ENCODE measurements around the gene TADA3. TPM values are rescaled to one million over a fixed set of nuclear protein-coding genes. Genes with fewer than 3 reads are reported as not detected.
A peak's percentile ranks its signal among the peaks of the same experiment; 100 is the strongest.

TADA3 gene
- total RNA-seq, 2 experiments from 2014 or later, result 51.6 to 58.5 TPM

- no peak for DNase-seq (ENCODE audit: low spot score)
- ChIA-PET CTCF (ENCODE audit: unreplicated experiment) (interaction anchor here (0.6 to 1.0 kb wide), 2 partner anchors 8 to 299 kb away, joined by 5 read pairs; no protein-coding TSS in a partner anchor), POLR2A (interaction anchor here (0.6 to 2.4 kb wide), 3 partner anchors 11 to 457 kb away, joined by 3 to 10 read pairs (median 4); partner anchors contain the start of genes ARPC4 and TADA3)
- Histone ChIP-seq H3K4me2 (ENCODE audit: low read length) (no peak overlapping the region), H3K4me1 (ENCODE audit: insufficient read depth, low read length, poor library complexity, severe bottlenecking) (peaks cover 3% of the 10 kb centered on the region), H3K4me3 (ENCODE audit: low read depth, low read length, poor library complexity, severe bottlenecking) (no peak overlapping the region), H2AFZ (ENCODE audit: low read length) (no peak overlapping the region), H4K20me1 (ENCODE audit: insufficient read depth, low read length) (no peaks in the 10 kb centered on the region), H3K9me3 (ENCODE audit: low read length) (no peaks in the 10 kb centered on the region), H3K27ac (ENCODE audit: low read depth, low read length, poor library complexity, severe bottlenecking) (no peak overlapping the region), H3K36me3 (ENCODE audit: insufficient read depth, low read length) (peaks cover 96% of the 10 kb centered on the region), H3K79me2 (ENCODE audit: insufficient read depth, low read depth, low read length) (no peaks in the 10 kb centered on the region), H3K9me2 (ENCODE audit: insufficient read depth, low read length) (no peaks in the 10 kb centered on the region)
- BruUV-seq (replicated peaks), result no TSS peak
- intact Hi-C loops (cut with micrococcal nuclease; ENCODE audit: unreplicated experiment), result no loop called here
- TF ChIP-seq EZH2phosphoT487 (IDR thresholded peaks at IDR 0.05; ENCODE audit: borderline replicate concordance, low read depth, low read length) (no peak), CTCF (conservative IDR thresholded peaks at IDR 0.05; ENCODE audit: low read length) (no peak)
These were observed 11.2 kb upstream of the TADA3 start for GRCh38 chr3:9803494-9803893.

DNA sequence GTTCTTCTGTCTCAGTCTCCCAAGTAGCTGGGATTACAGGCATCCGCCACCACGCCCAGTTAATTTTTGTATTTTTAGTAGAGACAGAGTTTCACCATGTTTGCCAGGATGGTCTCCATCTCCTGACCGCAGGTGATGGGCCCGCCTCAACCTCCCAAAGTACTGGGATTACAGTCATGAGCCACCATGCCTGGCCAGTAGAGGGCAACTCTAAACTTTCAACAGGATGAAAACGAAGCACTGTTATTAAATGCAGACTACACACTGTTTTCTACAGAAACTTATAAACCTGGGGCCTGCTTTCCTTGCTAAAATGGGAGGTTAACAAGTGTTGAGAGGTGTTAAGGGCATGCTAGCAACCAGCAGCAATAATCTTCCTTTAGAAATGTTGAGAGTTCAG, 8.3 kb upstream of the TADA3 start:
- no peak for DNase-seq (ENCODE audit: low spot score)
- no peak overlapping the region for H3K4me2 ChIP-seq (ENCODE audit: low read length)
- H3K79me2 ChIP-seq (ENCODE audit: insufficient read depth, low read depth, low read length), result peaks cover 27% of the 10 kb centered on the region
- POLR2A ChIA-PET, result interaction anchor here (0.6 kb wide), 1 partner anchor 417 kb away, joined by 3 read pairs; no protein-coding TSS in a partner anchor
- H3K9me3 ChIP-seq (ENCODE audit: low read length), result no peaks in the 10 kb centered on the region
- H4K20me1 ChIP-seq (ENCODE audit: insufficient read depth, low read length), result no peaks in the 10 kb centered on the region
- H3K27ac ChIP-seq (ENCODE audit: low read depth, low read length, poor library complexity, severe bottlenecking), result no peak overlapping the region
- BruUV-seq (replicated peaks), result no TSS peak
- peaks cover 96% of the 10 kb centered on the region for H3K36me3 ChIP-seq (ENCODE audit: insufficient read depth, low read length)
- no peaks in the 10 kb centered on the region for H3K9me2 ChIP-seq (ENCODE audit: insufficient read depth, low read length)
- H3K4me1 ChIP-seq (ENCODE audit: insufficient read depth, low read length, poor library complexity, severe bottlenecking), result peaks cover 10% of the 10 kb centered on the region
- TF ChIP-seq CTCF (conservative IDR thresholded peaks at IDR 0.05; ENCODE audit: low read length) (peak; percentile 64), EZH2phosphoT487 (IDR thresholded peaks at IDR 0.05; ENCODE audit: borderline replicate concordance, low read depth, low read length) (no peak)
- intact Hi-C loops (cut with micrococcal nuclease; ENCODE audit: unreplicated experiment), result no loop called here
- H2AFZ ChIP-seq (ENCODE audit: low read length), result no peak overlapping the region
- H3K4me3 ChIP-seq (ENCODE audit: low read depth, low read length, poor library complexity, severe bottlenecking), result no peak overlapping the region
- CTCF ChIA-PET (ENCODE audit: unreplicated experiment), result interaction anchor here (0.6 kb wide), 1 partner anchor 423 kb away, joined by 4 read pairs; no protein-coding TSS in a partner anchor

DNA sequence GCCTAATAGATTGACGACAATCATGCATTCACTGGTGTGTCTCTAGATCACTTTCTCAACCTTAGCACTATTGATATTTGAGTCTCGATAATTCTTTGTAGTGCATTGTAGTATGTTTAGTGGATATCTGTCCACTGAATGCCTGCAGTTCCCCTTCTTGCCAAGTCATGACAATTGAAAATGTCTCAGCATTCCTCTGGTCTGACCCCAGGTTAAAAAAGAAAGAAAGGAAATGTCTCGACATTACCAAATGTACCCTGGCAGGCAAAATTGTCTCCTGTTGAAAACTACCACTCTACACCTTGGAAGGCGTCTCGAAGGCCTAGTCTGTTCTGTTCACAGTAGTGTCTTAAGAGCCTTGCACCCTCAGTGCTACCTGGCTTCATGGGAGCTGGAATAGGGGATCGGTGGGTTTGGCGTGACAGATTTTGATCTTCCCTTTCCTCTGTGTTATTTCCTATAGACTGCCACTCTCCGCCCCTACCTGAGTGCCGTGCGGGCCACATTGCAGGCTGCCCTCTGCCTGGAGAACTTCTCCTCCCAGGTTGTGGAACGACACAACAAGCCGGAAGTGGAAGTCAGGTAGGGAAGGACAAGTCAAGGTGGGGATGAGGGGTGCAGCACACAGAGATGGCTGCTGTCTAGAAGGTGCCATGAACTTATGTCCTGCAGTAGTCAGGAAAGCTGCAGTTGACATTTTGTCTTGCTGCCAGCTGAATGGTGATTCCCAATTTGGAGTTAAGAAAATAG, 5.1 kb upstream of the TADA3 start:
- TF ChIP-seq CTCF (conservative IDR thresholded peaks at IDR 0.05; ENCODE audit: low read length) (no peak), EZH2phosphoT487 (IDR thresholded peaks at IDR 0.05; ENCODE audit: borderline replicate concordance, low read depth, low read length) (no peak)
- Histone ChIP-seq H3K27ac (ENCODE audit: low read depth, low read length, poor library complexity, severe bottlenecking) (no peak overlapping the region), H4K20me1 (ENCODE audit: insufficient read depth, low read length) (peaks cover 10% of the 10 kb centered on the region; the same call in 1 of the 2 replicates), H3K4me1 (ENCODE audit: insufficient read depth, low read length, poor library complexity, severe bottlenecking) (peaks cover 29% of the 10 kb centered on the region), H3K9me3 (ENCODE audit: low read length) (no peaks in the 10 kb centered on the region), H3K9me2 (ENCODE audit: insufficient read depth, low read length) (no peaks in the 10 kb centered on the region), H3K79me2 (ENCODE audit: insufficient read depth, low read depth, low read length) (peaks cover 53% of the 10 kb centered on the region), H3K36me3 (ENCODE audit: insufficient read depth, low read length) (peaks cover 84% of the 10 kb centered on the region), H2AFZ (ENCODE audit: low read length) (no peak overlapping the region), H3K4me2 (ENCODE audit: low read length) (no peak overlapping the region), H3K4me3 (ENCODE audit: low read depth, low read length, poor library complexity, severe bottlenecking) (no peak overlapping the region)
- ChIA-PET CTCF (ENCODE audit: unreplicated experiment) (no interaction called here), POLR2A (interaction anchor here (0.6 to 0.7 kb wide), 5 partner anchors 14 to 481 kb away, joined by 3 to 7 read pairs (median 4); no protein-coding TSS in a partner anchor)
- BruUV-seq (replicated peaks), result no TSS peak
- intact Hi-C loops (cut with micrococcal nuclease; ENCODE audit: unreplicated experiment), result no loop called here
- no peak for DNase-seq (ENCODE audit: low spot score)
